HG03571 (cell line): ENCODE results near the gene RNGTT.
"Not testable (repeated sequence)": the region's sequence is repeated elsewhere in the genome, so short reads cannot be mapped to it uniquely, and the experiment has no call there.

Source experiments
- ATAC-seq: cut with Tn5 transposase; IDR thresholded peaks from one replicate; pipeline ENCODE4 v1.9.1; 2021; ENCODE audit not compliant: unreplicated experiment

Gene RNGTT

DNA sequence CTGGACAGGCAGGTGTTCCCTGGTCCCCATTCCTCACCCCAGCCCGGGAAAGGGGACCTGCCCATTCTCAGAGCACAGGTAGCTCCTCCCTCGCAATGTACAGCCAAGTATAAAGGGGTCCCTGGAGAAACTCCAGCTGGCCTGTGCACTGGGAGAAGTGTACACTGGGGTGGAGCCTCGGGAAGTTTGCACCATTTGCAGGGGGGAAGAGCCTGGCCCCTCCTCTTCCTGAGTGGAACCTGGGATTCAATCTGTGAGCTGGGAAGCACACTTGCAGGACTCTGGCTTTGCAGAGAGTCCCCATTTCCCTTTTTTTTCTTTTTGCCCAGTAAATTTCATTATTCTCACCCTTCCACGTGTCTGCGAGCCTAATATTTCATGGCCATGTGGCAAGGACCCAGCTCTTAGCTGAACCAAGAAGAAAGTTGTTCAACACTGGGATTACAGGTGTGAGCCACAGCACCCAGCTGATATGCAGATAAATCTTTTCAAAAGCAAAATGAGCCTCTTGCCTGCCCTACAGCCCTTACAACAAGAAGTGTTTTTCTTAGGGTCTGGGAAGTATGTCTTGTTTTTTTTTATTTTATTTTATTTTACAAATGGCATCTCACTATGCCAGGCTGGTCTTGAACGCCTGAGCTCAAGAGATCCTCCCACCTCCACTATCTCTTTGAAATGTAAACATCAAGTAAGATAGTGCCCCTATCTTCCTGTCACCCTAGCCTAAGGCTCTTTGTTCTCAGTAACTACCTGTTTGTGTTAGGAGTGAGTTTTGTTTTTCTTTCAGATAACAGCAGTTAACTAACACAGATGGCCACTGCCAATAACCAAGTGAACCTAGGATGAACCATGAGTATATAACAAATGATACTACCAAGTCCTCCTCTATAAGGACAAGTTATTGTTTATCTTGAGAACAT, 9.3 kb upstream of the RNGTT start:
- ATAC-seq, result no peak

DNA sequence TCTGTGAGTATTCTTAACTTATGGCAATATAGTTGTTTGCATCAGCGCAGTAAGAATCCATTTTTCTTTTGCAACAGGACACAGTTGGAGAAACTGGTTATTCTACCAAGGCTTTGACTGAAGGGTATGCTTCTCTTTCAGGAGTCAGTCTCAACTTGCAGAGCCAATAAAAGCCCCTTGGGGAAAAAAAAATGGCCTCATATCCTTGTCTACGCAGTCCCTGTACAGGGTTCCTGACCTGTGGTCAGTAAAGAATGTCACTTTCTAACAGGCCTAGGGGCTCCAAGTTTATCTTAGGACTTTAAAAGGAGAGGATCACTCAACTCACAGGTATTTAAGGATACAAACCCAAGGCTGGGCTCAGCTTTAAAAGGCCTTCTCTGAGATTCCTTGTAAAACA, 6.9 kb upstream of the RNGTT start:
- no peak for ATAC-seq

DNA sequence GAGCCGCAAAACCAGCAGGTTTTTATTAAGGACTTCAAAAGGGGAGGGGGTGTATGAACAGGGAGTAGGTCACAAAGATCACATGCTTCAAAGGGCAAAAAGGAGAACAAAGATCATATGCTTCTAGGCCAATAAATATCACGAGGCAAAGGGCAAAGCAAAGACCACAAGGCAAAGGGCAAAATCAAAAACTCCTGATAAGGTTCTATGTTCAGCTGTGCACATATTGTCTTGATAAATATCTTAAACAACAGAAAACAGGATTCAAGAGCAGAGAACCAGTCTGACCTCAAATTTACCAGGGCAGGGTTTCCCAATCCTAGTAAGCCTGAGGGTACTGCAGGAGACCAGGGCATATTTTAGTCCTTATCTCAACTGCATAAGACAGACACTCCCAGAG, 5.8 kb upstream of the RNGTT start:
- not testable (repeated sequence) for ATAC-seq

DNA sequence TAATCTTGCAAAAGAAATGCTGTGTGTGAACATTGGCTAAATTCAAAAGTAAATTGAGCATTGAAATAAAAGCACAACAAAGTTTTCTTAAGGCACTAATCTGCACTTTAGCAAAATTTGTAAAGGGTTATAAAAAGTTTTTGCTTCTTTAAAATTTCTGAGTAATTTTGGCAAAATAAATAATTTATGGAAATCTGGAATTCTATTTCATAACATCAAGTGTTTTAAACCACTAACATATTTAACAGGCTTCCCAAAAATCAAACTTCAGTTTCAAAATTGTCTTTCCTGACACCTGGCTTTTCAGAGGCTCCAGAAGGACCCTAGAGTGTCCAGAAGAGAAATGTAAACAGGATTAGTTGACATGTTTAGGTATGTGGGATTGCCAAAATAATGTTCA, 4.5 kb upstream of the RNGTT start:
- ATAC-seq, result no peak

DNA sequence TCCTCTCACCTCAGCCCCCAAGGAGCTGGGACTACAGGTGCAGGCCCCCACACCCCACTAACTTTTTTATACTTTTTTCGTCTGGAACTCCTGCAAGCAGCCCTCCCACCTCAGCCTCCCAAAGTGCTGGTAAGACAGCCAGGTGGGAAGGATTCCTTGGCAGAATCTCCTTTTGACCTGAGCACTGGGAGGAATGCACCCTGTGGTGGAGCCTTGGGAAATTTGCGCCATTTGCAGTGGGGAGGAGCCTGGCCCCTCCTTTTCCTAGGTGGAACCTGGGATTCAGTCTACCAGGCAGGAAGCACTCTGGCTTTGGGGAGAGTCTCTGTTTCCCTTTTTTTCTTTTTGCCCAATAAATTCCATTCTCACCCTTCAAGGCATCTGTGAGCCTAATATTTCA, 2.3 kb upstream of the RNGTT start:
- ATAC-seq, result no peak

DNA sequence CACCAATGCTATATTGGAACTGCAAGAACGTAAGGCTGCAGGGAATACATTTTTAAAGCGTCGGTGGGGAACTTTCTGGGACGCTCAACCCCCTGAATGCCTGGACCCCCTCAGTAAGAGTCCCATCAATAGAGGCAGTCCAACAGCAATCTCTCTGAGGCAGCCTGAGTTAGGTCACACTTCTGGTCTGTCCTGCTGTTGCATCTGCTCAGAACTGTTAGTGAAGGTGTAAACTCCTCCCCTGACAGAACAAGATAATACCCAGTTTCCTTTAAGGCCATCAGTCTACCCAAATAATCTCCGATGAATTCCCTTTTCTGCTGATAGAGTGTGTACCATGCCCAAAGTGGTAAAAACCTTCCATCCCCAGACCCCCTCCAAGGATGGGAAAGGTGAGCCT, 1.1 kb upstream of the RNGTT start:
- ATAC-seq, result no peak

DNA sequence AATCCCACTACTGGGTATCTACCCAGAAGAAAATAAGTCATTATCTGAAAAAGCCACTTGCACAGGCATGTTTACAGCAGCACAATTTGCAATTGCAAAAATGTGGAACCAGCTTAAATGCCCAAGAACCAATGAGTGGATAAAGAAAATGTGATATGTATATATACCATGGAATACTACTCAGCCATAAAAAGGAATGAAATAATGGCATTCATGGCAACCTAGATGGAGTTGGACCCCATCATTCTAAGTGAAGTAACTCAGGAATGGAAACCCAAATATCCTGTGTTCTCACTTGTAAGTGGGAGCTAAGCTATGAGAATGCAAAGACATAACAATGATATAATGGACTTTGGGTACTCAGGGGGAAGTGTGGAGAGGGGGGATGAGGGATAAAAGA, 4.6 kb downstream of the RNGTT start:
- ATAC-seq, result no peak

DNA sequence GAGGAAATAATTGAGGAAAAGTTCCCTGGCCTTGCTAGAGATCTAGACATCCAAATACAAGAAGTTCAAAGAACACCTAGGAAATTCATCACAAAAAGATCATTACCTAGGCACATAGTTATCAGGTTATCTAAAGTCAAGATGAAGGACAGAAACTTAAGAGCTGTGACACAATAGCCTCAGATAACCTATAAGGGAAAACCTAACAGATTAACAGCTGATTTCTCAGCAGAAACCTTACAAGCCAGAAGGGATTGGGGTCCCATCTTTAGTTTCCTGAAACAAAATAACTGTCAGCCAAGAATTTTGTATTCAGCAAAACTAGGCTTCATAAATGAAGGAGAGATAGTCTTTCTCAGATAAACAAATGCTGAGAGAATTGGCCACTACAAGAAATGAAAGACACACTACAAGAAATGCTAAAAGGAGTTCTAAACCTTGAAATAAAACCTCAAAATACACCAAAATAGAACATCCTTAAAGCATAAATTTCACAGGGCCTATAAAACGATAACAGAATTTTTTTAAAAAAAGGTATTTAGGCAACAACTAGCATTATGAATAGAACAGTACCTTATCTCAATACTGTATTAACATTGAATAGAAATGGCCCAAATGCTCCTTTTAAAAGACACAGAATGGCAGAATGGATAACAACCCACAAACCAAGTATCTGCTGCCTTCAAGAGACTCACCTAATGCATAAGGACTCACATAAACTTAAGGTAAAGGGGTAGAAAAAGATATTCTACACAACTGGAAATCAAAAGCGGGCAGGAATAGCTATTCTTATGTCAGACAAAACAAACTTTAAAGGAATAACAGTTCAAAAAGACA, 9.7 kb downstream of the RNGTT start:
- no peak for ATAC-seq

DNA sequence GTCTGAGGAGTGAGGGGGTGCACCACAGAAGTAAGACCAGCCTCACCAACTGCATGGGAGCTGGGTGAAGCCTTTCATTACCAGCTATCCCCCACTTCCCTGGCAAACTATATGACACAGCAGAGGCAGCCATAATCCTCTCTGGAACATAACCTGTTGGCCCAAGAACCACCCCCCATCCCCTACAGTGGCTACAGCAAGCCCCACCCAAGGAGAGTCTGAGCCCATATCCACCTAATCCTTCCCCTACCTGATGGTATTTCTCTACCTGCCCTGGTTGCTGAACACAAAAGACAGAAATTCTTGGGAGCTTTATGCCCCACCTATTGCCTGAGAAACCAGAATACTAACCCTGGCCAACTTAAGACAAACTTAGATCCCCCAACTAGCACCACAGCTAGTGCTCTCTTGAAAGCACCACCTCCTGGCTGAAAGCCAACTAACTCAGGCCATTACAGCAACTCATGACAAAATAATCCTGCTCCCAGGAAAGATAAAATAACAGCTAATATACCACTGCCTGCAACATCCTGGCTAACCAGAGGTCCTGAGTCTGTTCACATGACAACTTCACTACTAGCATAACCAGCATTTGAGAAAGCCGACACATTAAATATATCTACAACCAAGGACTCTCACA, 11.2 kb downstream of the RNGTT start:
- no peak for ATAC-seq

DNA sequence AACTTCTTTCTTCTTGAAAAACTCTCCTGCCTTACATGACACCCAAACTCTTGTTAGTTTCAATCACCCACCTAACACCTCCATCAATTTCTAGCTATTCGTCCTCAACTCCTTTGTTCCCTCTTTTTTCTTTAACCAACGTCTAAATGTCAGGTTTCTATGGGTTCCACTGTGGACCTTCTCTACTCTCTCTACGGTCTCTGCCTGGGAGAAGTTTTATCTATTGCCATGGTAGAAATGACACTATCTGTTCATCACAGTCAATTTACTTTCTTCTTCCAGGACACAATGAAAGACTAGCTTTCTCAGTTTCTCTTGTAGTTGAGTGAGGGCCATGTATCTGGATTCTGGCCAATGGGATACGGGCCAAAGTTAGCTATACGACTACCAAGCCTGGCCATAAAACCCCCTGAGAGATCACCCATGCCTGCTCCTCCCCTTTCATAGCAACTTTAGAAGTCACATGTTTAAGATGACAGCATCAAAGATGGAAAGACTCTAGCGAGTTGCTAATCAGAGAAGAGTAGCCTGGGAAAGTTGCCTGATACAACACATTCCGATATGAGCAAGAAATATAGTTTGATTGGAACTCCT, 17.9 kb downstream of the RNGTT start:
- no peak for ATAC-seq

DNA sequence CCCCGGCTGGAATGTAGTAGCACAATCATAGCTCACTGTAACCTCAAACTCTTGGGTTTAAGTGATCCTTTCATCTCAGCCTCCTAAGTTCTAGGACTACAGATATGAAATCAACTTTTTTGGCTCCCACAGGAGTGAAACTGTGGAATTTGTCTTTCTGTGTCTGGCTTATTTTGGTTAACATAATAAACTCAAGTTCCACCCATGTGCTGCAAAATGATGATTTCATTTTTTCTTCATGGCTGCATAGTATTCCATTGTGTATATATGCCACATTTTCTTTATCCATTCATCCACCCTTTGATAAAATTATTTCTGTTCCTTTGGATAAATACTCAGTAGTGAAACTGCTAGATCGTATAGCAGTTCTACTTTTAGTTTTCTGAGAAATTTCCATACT, 29.9 kb downstream of the RNGTT start:
- no peak for ATAC-seq

DNA sequence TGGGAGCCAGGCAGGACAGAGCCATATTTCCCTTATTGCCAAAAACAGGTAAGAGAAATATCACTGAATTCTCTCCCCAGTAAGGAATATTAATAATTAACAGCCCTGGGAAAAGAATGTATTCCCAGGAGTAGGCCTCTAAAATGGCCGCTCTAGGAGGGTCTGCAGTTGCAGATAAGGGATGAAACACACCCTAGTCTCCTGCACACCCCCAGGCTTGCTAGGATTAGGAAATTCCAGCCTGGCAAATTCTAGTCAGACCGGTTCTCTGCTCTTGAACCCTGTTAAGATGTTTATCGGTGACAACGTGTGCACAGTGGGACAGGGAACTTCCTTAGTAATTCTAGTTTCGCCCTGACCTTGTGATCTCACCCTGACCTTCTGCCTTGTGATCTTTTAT, 31.4 kb downstream of the RNGTT start:
- not testable (repeated sequence) for ATAC-seq

DNA sequence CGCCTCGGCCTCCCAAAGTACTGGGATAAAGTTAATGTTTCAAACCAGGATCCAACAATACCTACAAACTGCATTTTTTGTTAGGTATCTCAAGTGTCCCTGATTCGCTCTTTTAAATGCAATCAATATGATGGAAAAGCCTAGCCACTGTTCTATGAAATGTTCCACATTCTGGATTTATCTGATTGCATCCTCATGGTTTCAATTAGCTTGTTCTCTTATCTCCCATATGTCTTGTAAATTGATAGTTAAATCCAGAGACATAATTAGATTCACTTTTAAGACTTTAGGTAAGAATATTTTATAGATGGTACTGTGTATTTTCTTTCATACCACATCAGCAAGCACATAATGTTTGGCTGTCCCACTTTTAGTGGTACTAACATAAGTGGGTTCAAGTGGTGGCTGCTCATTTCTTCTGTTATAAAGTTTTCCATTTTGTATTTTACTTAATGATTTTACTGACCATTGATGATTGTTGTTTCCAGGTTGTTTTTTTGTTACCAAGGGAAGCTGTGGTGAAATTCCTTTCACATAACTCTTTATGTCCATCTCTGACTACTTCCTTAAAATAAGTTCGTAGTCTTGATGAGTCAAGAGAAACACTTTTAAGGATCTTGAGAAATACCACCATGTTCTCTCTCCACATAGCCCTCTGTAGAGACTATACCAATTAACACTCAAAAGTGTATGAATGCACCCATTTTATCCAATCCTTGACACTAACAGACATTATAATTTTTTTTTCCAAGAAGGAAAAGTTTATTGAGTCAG, 40.5 kb downstream of the RNGTT start:
- ATAC-seq, result no peak

DNA sequence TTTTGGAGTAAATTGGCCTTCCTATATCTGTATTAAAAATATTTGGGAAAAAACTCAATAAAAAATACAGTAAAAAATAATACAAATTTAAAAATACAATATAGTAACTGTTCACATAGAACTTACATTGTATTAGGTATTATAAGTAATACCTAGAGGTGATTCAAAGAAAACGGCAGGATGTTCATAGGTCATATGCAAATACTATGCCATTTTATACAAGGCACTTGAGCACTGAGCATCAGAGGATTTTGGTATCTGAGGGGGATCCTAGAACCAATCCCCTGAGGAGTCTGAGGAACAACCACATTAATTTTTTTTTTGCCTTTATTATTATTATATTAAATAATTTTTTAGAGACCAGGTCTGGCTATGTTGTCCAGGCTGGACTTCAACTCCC, 41.7 kb downstream of the RNGTT start:
- no peak for ATAC-seq

DNA sequence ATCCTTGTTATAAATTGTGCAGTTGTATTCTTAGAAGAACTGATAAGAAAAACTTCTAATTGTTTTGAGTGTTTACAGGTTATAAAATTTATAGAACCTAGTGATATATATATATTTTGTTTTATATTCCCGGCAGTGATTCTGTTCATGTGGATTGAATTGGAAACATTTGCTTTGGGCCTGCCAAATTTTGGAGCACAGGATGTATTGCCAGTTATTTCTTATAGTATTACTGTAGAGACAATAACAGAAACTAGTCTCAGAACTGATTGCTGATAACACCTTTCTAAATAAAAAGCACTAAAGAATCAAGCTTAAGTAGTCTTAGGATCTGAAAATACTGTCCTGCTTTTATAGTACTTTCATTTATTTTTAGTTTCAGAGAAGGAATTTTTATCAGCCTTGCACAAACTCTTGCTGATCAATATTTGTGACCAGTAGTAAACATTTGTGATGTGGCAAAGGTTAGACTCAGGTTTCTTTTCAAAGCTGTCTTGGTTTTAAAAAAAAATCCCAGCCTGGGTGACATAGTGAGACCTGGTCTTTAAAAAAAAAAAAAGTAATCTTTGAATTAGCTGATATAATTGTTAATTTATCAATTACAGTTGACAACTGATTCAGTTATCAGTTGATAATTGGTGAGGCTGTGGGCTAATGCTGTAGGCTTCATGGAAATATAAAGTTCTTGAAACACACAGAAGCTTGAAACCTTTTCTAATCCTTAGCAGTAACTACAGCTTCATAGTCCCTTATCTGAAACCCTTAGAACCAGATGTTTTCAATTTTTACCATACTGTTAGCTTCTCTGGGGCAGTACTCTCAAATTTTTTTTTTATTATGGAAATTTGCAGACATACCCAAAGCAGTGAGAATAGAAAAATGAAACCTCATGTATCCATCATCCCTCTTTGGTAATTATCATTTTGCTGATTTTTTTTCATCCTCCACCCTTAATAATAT, 42.4 kb downstream of the RNGTT start:
- no peak for ATAC-seq

DNA sequence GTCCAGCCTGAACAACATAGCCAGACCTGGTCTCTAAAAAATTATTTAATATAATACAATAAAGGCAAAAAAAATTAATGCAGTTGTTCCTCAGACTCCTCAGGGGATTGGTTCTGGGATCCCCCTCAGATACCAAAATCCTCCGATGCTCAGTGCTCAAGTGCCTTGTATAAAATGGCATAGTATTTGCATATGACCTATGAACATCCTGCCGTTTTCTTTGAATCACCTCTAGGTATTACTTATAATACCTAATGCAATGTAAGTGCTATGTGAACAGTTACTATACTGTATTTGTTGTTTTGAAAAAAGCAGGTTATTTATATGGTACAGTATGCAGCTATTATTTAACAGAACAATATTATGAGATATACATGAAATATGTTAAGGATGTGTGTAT, 43.3 kb downstream of the RNGTT start:
- no peak for ATAC-seq

DNA sequence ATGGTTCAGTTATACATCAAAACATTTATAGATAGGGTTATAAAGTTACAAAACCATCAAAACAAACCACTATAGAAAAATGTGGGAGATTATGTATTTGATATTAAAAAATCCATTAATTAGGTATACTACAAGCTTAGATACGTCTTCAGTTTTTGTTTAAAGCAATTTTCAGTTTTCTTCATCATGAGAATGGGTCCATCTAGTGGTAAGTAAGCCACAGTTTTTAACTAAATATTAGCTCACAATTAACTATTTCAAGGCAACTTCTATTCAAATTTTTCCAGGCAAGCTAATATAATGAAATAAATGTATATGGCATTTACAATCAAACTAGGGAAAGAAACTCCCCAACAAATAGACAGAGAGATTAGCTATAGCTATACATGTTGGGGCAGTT, 44.4 kb downstream of the RNGTT start:
- ATAC-seq, result no peak

DNA sequence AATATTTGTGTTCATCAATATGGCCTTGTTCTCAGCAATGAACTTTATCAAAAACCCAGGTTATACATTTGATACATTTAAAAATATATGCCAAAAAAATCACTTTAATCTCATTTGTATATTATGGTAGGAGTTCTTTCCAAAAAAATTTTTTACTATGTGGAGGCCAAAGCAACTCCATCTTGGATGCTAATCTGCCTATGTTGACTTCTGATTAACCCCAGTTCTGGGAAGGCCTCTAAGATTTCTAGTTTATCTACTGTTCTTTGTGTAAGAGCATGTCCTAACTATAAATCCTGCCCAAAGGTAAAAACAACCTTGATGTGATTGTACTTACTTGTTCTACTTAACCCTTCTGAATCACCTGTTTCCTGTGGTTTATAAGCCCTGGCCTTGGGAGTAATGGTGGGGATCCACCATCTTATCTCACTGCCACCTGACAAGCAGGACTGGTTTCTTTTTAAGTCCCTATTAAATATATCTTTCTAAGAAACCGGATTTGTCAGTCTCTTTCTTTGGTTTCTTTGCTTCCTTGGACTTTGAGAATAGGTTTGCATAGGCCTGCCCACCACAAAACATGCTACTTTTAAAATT, 46.7 kb downstream of the RNGTT start:
- ATAC-seq, result no peak
